AG10803 (cell line): ENCODE data around the gene TACC3.

ENCODE experiments used
- DNase-seq: peaks from one replicate; pipeline ENCODE4 v3.0.0; 2010; ENCODE audit warnings: low read depth
- H3K4me3 ChIP-seq: 2 replicates; pipeline ENCODE4 v1.5.1; 2011; ENCODE audit warnings: mild to moderate bottlenecking, low read length, control low read depth
- TF ChIP-seq, protein P1 (sequence below): conservative IDR thresholded peaks from 2 replicates; pipeline ENCODE4 v1.5.1; 2011; ENCODE audit warnings: mild to moderate bottlenecking, low read length, control low read depth, inconsistent platforms

Gene TACC3

DNA sequence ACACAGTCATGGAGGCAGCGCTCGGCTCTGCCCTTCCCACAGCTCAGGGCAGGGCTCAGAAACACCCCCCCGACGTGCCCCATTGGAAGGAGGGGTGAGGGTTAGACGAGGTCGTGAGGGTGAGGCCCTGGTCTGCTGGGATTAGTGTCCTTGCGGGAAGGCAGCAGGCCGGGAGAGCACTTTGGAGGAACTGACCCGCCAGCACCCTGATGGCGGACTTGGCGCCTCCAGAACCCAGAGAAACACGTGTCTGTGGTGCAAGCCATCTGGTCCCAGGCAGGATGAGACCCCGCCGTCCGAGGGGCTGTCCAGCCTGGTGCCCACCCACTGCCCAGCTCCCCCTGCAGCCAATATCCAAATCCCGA lies 26.3 kb downstream of the TACC3 start:
- DNase-seq, result no peak
- H3K4me3 ChIP-seq, result no peak overlapping the region
- TF ChIP-seq, protein P1, sequence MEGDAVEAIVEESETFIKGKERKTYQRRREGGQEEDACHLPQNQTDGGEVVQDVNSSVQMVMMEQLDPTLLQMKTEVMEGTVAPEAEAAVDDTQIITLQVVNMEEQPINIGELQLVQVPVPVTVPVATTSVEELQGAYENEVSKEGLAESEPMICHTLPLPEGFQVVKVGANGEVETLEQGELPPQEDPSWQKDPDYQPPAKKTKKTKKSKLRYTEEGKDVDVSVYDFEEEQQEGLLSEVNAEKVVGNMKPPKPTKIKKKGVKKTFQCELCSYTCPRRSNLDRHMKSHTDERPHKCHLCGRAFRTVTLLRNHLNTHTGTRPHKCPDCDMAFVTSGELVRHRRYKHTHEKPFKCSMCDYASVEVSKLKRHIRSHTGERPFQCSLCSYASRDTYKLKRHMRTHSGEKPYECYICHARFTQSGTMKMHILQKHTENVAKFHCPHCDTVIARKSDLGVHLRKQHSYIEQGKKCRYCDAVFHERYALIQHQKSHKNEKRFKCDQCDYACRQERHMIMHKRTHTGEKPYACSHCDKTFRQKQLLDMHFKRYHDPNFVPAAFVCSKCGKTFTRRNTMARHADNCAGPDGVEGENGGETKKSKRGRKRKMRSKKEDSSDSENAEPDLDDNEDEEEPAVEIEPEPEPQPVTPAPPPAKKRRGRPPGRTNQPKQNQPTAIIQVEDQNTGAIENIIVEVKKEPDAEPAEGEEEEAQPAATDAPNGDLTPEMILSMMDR, result no peak

DNA sequence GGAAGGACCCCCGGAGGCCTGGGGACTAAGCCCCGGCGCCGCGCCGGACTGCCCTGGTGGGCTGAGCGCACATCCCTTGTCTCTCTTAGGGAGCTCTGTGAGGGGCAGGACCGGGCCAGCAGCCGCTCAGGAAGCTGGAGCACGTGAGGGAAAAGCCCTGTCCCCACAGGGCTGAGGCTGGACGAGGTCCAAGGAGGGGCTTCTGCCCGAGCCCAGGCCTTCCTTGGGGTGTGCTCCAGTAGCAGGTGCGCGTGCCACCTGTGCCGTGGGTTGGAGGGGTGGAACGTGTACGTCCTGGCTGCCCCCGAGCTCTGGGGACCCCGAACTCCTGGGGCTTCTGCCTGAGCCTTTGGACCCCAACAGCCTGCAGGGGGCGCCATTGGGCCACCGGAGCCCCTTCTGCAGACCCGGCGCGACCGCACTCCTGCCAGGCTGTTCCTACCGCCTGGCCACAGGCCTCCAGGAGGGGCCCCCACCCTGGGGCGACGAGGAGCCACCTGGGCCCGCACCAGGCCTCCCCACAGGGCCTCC lies 27.2 kb downstream of the TACC3 start:
- TF ChIP-seq, protein P1, result peak; percentile 61
- no peak overlapping the region for H3K4me3 ChIP-seq
- peak; percentile 38 for DNase-seq

DNA sequence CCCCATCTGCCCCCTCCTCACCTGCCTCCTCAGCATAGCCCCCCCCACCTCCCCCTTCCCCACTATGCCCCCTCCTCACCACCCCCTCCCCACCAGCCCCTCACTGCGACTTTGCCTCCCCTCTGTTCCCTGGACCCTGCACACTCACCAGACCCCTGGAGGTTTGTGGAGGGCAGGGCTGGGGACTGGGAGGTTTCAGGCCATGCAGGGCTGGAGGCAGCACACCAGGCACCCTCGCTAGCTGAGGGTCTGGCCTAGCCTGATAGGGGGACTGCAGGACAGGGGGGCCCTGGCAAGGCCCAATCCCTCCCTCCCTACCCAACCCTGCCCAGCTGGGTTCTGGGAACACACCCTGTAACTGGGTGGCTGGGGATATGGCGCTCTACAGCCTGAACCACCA lies 28.0 kb downstream of the TACC3 start:
- no peak for DNase-seq
- H3K4me3 ChIP-seq, result no peak overlapping the region
- TF ChIP-seq, protein P1, result no peak

DNA sequence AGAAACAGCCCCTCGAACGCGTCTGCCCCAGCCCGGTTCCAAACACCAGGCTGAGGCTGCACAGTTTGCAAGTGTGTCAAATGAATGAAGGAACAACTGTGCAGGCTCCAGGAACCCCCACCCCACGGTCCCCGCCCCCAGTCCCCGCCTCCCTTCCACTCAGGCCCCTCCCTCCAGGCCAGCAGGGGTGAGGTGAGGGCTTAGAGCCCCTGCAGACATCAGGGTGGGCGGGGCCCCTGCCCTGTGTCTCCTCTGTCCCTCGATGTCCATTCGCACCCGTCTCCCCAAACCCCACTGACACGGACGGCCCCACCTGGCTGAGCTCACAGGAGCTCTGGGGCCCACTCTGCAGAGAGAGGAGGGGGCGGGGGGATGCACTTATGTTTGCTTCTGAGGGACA lies 28.5 kb downstream of the TACC3 start:
- TF ChIP-seq, protein P1, result no peak

DNA sequence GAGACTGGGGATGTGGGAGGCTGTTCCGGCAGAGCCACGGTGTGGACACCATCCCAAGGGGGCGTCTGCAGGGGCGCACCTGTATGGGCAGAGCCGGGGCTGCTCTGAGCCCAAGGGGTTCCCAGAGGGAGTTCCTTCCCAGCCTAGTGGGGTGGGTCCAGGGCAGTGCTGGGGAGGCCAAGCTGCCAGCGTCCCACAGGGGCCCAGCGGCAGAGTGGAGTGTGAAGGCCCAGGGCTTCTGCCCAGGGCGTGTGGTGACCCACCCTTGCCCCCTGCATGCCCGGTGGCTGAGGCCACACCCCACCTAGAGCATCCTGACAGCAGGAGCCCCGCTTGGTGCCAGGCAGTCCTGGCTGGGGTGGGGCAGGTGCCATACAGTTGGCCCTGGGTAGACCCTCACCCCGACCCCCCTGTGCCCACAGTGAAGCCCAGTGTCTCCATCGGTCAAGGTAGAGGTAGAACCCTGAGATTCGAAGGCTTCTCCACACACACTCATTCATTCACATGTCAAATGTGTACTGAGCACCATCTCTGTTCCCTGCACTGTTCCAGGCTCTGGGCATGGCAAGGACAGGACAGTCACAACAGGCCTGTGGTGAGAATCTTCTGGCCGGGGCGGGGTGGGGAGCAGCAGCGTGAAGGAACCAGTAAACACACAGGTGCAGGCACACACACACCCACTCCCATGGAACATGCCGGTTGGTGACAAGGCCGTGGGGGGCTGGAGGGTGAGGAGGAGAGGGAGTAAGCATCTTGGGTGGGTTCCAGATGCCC lies 29.2 kb downstream of the TACC3 start:
- no peak overlapping the region for H3K4me3 ChIP-seq
- TF ChIP-seq, protein P1, result no peak
- no peak for DNase-seq

More for the DNA sequence above, 28.5 kb downstream of the TACC3 start:
- no peak overlapping the region for H3K4me3 ChIP-seq
- no peak for DNase-seq

DNA sequence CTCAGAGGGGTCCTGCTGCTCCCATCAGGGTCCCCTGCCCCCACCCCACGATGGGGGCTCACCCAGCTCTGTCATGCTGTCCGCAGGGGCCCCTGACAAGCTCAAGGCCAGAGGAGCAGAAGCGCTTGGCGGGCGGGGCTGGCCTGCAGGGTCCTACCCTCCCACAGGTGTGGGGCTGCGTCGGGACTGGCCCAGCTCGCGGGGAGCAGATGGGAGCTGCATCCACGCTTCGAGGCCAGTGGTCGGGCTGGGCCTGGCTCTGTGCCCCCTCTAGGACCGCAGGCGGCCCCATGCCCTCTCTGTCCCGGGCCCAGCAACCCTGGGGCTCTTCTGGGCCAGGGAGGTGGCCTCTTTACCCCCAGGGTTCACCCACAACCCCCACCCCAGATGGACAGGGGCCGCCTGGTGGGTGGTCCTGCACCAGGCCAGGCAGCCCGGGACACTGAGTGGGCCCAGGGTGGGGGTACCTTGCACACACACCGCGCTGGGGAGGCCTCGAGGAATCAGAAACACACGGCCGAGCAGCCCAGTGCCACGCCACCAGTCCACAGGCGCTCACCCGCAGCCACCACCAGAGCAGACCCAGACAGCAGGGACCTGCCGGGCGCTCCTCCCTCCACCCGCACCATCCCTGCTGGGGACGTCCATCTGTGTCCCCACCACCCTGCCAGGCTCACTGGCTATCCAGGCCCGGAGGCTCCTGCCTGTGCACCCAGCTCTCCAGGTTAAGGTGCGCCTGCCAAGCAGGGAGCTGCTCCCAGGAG lies 30.0 kb downstream of the TACC3 start:
- TF ChIP-seq, protein P1, result no peak
- no peak for DNase-seq
- H3K4me3 ChIP-seq, result no peak overlapping the region
